H1 (cell line): ENCODE data around the gene RAB36.

Experiments used
- CBX5 ChIP-seq: fragments of 300-800, 300-1000 bp; sonication (generic); IDR thresholded peaks from 2 replicates; pipeline ENCODE4 v1.7.1; 2016; ENCODE audit warnings: antibody characterized with exemption, low read length, low read depth
- EGR1 ChIP-seq: IDR thresholded peaks from 2 replicates; pipeline ENCODE4 v1.6.1; 2011; ENCODE audit warnings: low read depth, low read length, borderline replicate concordance
- JUN ChIP-seq: IDR thresholded peaks from 2 replicates; pipeline ENCODE4 v1.6.1; 2011; ENCODE audit warnings: low read depth, mild to moderate bottlenecking, improper control_type of control experiment, low read length
- RXRA ChIP-seq: IDR thresholded peaks from 2 replicates; pipeline ENCODE4 v1.6.1; 2011; ENCODE audit warnings: low read depth, mild to moderate bottlenecking, low read length, moderate library complexity; ENCODE audit not compliant: insufficient read depth
- SUZ12 ChIP-seq: fragments of 200-600 bp; sonication (generic); IDR thresholded peaks from 2 replicates; pipeline ENCODE4 v1.6.1; 2012; ENCODE audit warnings: mild to moderate bottlenecking, inconsistent platforms, low read length, moderate library complexity, mixed read lengths
- YY1 ChIP-seq: IDR thresholded peaks from 2 replicates; pipeline ENCODE4 v1.6.1; 2011; ENCODE audit warnings: low read depth, mild to moderate bottlenecking, low read length
- TF ChIP-seq, protein P1 (sequence below): IDR thresholded peaks from 2 replicates; pipeline ENCODE4 v1.6.1; 2011; ENCODE audit warnings: low read length, improper control_type of control experiment
- TF ChIP-seq, protein P2 (sequence below), 3 experiments: IDR thresholded peaks; 1 replicate in 2 of 3; 2 replicates in 1 of 3; pipeline versions ENCODE4 v1.5.1 to v1.6.1; 2011; ENCODE audit warnings: low read length in 3 of 3, mild to moderate bottlenecking in 3 of 3, inconsistent platforms in 2 of 3, low read depth in 1 of 3, moderate library complexity in 1 of 3; ENCODE audit not compliant: insufficient read depth in 1 of 3; ENCODE audit errors: control extremely low read depth in 1 of 3

DNA sequence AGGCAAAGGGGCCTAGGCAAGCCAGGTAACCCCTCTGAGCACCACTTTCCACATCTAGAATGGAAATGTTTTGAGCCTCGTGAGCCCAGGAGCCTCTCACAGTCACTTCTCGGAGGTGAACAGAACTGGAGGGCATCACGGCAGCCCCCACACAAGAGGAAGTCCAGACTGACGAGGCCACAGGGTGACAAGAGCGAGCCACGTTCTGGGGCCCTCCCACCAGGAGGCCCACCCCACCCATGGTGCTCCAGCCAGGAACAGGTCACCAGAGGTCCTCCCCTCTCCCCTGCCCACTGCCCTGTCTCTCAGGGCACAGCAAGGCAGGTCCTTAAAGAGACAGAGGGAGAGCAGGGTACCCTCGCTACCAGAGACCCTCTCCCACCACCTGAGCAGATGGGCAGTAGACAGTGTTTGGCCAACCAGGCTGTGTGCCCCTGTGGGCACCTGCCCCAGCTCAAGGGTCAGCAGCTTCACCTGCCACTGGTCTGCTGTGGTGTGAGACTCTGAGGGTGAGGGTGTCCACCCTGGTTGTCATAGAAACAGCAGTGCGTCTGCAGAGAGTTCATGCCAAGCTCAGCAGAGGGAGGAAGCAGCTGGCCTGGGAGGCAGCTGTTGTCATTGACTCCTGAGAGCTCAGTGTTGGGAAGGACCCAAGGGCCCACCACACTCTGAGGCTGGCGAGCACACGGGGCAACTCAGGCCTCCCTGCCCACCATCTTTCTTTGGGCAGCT, 34.9 kb upstream of the RAB36 start:
- TF ChIP-seq SUZ12 = no peak
- no peak for TF ChIP-seq EGR1
- TF ChIP-seq, protein P1, sequence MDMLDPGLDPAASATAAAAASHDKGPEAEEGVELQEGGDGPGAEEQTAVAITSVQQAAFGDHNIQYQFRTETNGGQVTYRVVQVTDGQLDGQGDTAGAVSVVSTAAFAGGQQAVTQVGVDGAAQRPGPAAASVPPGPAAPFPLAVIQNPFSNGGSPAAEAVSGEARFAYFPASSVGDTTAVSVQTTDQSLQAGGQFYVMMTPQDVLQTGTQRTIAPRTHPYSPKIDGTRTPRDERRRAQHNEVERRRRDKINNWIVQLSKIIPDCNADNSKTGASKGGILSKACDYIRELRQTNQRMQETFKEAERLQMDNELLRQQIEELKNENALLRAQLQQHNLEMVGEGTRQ = no peak
- no peak for TF ChIP-seq YY1
- TF ChIP-seq, protein P2, sequence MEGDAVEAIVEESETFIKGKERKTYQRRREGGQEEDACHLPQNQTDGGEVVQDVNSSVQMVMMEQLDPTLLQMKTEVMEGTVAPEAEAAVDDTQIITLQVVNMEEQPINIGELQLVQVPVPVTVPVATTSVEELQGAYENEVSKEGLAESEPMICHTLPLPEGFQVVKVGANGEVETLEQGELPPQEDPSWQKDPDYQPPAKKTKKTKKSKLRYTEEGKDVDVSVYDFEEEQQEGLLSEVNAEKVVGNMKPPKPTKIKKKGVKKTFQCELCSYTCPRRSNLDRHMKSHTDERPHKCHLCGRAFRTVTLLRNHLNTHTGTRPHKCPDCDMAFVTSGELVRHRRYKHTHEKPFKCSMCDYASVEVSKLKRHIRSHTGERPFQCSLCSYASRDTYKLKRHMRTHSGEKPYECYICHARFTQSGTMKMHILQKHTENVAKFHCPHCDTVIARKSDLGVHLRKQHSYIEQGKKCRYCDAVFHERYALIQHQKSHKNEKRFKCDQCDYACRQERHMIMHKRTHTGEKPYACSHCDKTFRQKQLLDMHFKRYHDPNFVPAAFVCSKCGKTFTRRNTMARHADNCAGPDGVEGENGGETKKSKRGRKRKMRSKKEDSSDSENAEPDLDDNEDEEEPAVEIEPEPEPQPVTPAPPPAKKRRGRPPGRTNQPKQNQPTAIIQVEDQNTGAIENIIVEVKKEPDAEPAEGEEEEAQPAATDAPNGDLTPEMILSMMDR (IDR thresholded peaks at IDR 0.05; ENCODE audit: control extremely low read depth in 1 of 3, insufficient read depth in 1 of 3, low read depth in 1 of 3, low read length in 3 of 3) = no peak
- TF ChIP-seq RXRA = no peak
- no peak for TF ChIP-seq CBX5
- no peak for TF ChIP-seq JUN
